ENCODE measurements around the gene RFXAP. TPM values are rescaled to one million over a fixed set of nuclear protein-coding genes. Genes with fewer than 3 reads are reported as not detected.
"Not testable (repeated sequence)": the region's sequence is repeated elsewhere in the genome, so short reads cannot be mapped to it uniquely, and the experiment has no call there.

Gene RFXAP
- total RNA-seq (2014; rRNA removed; shearing (Covaris generic)), result 0.96 and 1.3 TPM in 2 replicates

- DNase-seq (ENCODE audit: low read depth), result peak; percentile 74
Observed at GRCh38 chr13:36818804-36819738, at the start of gene RFXAP. Gene RFXAP (plus strand): TSS chr13:36819222. CDS start chr13:36819358, 136 bp downstream.

GRCh38 chr13:36769545-36769944, 49.5 kb upstream of the RFXAP start:
- no peak for DNase-seq (ENCODE audit: low read depth)

DNA sequence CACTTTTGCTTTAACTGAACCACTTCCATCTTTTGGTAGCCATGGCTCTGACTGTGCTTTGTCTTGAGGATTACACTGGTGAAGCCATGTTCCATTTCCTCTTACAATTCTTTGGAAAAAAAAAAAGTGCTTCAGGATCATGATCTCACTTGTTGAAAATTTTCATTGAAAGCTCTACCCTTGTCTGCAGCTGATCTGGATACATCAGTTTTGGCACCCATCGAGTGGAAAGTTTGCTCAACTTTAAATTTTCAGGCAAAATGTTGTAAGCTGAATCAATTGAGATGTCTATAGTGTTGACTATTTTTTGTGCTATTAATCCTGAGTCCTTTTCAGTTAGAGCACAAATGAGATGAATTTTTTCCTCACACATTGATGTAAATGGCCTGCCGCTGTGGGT, 48.3 kb upstream of the RFXAP start:
- no peak for DNase-seq (ENCODE audit: low read depth)

DNA sequence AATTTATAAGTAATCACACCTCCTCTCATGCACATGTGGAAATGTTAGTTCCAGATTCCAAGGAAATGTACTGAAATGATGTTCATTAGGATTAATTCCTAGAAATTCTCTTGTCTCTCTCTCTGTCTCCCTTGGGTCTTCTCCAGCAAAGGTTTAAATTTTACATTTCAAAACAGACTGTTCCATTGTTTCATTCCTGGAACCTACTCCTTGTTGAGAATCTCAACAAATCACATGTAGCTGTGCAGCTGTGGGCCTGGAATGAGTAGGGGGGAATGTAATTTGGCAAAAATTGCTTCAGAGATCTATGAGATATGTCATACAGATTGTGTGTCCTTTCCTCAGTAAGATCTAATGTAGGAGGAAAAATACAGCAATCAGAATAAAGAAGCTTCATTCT, 46.2 kb upstream of the RFXAP start:
- DNase-seq (ENCODE audit: low read depth), result no peak

GRCh38 chr13:36774931-36775330, 44.1 kb upstream of the RFXAP start:
- no peak for DNase-seq (ENCODE audit: low read depth)

DNA sequence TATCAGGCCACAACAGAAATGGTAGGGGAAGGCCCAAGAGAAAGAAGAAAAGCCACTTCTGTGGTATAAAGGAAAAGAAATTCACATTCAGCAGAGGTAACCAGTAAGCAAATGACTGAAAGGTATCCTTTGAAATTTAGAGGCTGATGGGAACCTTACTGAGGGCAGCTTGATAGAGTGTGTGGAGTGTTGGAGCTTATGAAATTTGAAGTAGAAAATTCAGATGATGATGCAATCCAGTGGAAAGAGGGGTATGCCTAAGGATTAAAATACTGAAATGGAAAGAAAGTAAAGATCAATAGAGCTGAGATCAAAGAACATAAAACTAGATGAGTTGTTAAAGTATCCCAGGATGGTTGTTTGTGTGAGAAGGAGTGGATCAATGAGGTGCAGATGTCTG, 42.8 kb upstream of the RFXAP start:
- no peak for DNase-seq (ENCODE audit: low read depth)

GRCh38 chr13:36778083-36778671, 40.8 kb upstream of the RFXAP start:
- peak; percentile 11 for DNase-seq (ENCODE audit: low read depth)

DNA sequence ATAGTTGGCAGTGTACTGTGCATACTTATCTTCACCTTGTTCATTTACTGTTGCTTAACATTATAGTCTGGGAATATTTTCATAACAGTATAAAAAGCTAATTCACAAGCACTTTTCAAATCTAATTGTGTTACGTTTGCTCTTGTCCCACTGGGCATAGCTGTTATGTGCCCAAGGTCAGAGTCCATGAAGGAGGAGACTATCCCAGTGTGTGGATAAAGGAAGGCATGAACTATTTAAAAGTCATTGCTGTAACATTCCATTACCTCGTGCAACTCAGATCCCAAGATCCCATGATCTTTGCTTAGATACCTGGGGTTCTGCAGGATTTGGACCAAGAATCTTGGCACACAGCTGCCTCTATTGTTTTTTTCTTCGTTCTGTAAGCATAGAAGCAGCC, 35.1 kb upstream of the RFXAP start:
- no peak for DNase-seq (ENCODE audit: low read depth)

GRCh38 chr13:36786175-36786574, 32.8 kb upstream of the RFXAP start:
- DNase-seq (ENCODE audit: low read depth), result not testable (repeated sequence)

DNA sequence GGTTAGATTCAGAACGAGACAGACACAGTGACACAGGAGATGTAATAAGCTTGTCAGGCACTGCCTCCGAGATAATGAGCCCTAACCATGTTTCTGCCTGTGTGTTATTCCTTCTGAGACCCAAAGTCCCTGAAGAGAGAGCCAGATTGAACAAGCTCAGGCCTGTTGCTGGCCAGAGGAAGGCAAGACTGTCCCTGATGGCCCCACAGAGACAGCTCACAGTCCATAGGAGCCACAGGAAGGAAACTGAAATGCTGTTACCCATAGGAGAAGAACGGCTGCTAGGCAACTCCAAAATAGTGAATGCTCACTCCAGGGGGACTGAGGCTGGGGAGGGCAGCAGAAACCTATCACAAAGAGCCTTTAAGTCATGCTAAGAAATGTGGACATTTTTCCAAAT, 31.8 kb upstream of the RFXAP start:
- DNase-seq (ENCODE audit: low read depth), result no peak

DNA sequence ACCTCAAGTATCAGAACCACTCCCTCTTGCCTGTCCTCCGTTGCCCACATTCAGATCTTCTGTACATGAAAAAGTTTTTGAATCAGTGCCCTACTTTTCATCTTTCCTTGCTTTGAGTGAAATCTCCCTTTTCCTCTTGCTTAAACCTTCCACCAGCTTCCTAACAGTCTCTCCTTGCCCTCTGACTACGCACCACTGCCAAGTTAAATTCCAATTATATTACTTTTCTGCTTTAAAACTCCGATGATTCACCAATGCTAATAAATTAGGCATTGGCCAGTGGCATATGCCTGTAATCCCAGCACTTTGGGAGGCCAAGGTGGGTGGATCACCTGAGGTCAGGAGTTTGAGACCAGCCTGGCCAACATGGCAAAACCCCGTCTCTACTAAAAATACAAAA, 30.7 kb upstream of the RFXAP start:
- no peak for DNase-seq (ENCODE audit: low read depth)

DNA sequence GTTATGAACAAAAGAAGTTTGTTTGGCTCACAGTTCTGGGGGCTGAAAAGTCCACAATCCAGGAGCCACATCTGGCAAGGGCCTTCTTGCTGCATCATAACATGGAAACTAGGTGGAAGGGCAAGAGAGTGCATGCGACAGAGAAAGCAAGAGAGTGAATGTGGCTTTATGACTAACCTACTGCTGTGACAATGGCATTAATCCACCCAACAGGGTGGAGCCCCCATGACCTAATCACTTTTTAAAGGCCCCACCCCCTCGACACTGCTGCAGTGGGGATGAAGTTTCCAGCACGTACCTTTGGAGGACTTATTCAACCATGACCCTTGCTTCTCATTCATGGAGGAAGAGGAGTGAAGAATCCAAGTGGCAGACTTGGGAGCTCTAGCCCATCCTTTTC, 30.0 kb upstream of the RFXAP start:
- DNase-seq (ENCODE audit: low read depth), result no peak

- no peak for DNase-seq (ENCODE audit: low read depth)
Observed at GRCh38 chr13:36789730-36790129, 29.3 kb upstream of the RFXAP start.

DNA sequence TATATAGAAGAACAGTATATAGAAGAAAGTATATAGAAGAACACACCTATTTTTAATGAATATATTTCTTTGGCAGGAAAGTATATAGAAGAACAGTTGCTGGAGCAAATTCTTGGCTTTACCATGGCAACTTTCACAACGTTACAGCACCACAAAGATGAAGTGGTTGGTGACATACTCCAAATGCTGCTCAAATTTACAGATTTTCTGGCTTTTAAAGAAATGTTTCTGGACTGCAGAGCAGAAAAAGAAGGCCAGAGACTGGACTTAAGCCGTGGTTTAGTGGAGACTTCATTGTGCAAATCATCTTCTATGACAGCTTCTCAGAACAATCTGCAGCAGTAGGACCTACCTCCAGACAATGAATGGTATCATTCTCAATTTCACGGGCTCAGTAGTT, 24.3 kb upstream of the RFXAP start:
- no peak for DNase-seq (ENCODE audit: low read depth)

GRCh38 chr13:36795463-36795862, 23.6 kb upstream of the RFXAP start:
- DNase-seq (ENCODE audit: low read depth), result no peak

GRCh38 chr13:36796052-36796451, 23.0 kb upstream of the RFXAP start:
- no peak for DNase-seq (ENCODE audit: low read depth)

GRCh38 chr13:36801035-36801434, 18.0 kb upstream of the RFXAP start:
- no peak for DNase-seq (ENCODE audit: low read depth)

DNA sequence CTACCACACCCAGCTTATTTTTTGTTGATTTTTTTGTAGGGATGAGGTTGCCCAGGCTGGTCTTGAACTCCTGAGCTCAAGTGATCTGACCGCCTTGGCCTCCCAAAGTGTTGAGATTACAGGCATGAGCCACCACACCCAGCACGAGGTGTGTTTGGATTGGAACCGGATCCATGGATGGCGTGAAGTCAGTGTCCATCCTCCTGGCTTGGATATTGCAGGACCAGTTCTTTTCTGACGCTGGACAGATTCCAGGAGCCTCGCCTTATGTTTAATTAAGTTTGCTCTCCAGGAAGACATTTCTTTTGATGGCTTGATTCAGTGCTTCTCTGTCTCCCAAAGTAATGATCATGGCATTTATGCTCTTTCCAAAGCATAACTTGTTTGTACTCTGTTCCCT, 14.4 kb upstream of the RFXAP start:
- DNase-seq (ENCODE audit: low read depth), result no peak

GRCh38 chr13:36806102-36806501, 12.9 kb upstream of the RFXAP start:
- DNase-seq (ENCODE audit: low read depth), result no peak

DNA sequence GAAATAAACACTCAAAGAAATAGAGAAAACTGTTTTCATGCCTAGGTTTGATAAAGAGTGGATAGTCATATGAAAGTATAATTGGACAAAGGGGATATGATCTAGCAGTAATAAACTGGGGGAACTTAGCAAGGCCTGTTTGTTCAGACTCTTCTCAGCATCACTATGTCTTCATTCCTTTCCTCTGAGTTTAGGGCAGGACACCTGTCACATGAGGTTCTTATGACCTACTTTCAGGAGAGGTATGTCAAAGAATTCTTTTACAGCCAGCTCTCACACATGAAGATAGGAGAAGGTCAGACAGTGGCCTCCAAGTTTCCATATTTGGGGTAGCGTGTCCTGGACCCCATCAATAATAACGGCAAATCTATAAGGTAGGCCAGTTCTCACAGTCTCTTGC, 11.4 kb upstream of the RFXAP start:
- DNase-seq (ENCODE audit: low read depth), result no peak

DNA sequence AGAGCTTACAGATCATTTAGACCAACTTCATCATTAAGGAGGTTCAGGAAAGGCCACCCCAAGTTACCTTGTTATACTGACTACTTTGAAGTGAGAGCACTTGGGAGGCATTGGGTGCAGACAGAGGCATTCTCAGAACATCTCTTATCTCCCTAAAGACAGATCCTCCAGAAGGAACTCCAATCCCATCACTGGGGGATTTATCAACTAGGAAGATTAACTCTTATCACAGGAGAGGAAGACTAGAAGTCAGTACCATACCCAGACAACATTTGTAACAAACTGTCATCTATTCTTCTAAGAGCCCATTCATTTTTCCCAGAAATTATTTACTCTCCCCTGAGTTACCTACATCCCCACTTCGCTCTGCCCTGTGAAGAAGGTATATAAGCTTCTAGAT, 5.8 kb upstream of the RFXAP start:
- no peak for DNase-seq (ENCODE audit: low read depth)

- peak; percentile 38 for DNase-seq (ENCODE audit: low read depth)
Observed at GRCh38 chr13:36814465-36814864, 4.6 kb upstream of the RFXAP start.

DNA sequence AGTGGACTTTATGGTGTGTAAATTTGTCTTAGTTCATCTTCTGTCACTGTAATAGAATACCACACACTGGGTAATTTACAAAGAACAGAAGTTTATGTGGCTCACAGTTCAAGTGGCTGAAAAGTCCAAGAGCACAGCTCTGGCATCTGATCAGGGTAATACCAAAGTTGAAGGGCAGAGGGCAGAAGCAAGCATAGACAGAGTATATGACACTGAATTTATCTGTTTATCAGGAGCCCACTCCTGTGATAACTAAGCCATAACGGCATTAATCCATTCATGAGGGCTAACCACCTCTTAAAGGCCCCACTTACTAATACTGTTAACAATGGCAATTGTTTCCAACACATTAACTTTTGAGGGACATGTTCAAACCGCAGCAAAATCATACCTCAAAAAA, 4.0 kb upstream of the RFXAP start:
- DNase-seq (ENCODE audit: low read depth), result peak; percentile 14

Measured in RPMI7951 (cell line).